A549 (cell line): Measurements from ENCODE around the gene UFC1.

Source experiments
- CTCF ChIP-seq: fragments of >200 bp; sonication (Bioruptor Twin); formaldehyde crosslinking; IDR thresholded peaks from 3 replicates; pipeline ENCODE4 v1.5.1; 2016
- EP300 ChIP-seq, 2 experiments: fragments of >200 bp; sonication (Bioruptor Twin); formaldehyde crosslinking; IDR thresholded peaks; 2 replicates in 1 of 2; 3 replicates in 1 of 2; pipeline ENCODE4 v1.6.1; 2016 to 2017
- RFX5 ChIP-seq: fragments of 450-650 bp; IDR thresholded peaks from 2 replicates; pipeline ENCODE4 v1.7.1; 2014; ENCODE audit warnings: antibody characterized with exemption, mild to moderate bottlenecking, moderate library complexity
- SMC3 ChIP-seq: fragments of >200 bp; sonication (Bioruptor Twin); formaldehyde crosslinking; IDR thresholded peaks from 3 replicates; pipeline ENCODE4 v1.6.1; 2018; ENCODE audit warnings: inconsistent platforms

GRCh38 chr1:161182214-161182613, 28.4 kb downstream of the UFC1 start:
- TF ChIP-seq SMC3 (no peak), CTCF (no peak), RFX5 (no peak), EP300 (IDR thresholded peaks at IDR 0.05) (no peak)
